Measurements from ENCODE around the gene KRTAP3-2.

- TF ChIP-seq, protein P1, sequence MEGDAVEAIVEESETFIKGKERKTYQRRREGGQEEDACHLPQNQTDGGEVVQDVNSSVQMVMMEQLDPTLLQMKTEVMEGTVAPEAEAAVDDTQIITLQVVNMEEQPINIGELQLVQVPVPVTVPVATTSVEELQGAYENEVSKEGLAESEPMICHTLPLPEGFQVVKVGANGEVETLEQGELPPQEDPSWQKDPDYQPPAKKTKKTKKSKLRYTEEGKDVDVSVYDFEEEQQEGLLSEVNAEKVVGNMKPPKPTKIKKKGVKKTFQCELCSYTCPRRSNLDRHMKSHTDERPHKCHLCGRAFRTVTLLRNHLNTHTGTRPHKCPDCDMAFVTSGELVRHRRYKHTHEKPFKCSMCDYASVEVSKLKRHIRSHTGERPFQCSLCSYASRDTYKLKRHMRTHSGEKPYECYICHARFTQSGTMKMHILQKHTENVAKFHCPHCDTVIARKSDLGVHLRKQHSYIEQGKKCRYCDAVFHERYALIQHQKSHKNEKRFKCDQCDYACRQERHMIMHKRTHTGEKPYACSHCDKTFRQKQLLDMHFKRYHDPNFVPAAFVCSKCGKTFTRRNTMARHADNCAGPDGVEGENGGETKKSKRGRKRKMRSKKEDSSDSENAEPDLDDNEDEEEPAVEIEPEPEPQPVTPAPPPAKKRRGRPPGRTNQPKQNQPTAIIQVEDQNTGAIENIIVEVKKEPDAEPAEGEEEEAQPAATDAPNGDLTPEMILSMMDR (IDR thresholded peaks at IDR 0.05): no peak
- no peak for TF ChIP-seq POLR2A (IDR thresholded peaks at IDR 0.05)
- no peak for TF ChIP-seq EP300 (IDR thresholded peaks at IDR 0.05)
Observed at GRCh38 chr17:41010441-41010840, 10.7 kb upstream of the KRTAP3-2 start.
